AG04449 (cell line): ENCODE data around the gene GPR89A.

Experiments used
- CTCF ChIA-PET: fragments of 350-600 bp; formaldehyde crosslinking; extraction: SDS; loops from one replicate; lab custom pipeline; 2021; ENCODE audit warnings: antibody characterized with exemption; lab: Yijun Ruan, JAX
- POLR2A ChIA-PET: fragments of 400-600, 350-600 bp; formaldehyde crosslinking; extraction: SDS; loops from one replicate; lab custom pipeline; 2020; ENCODE audit warnings: antibody characterized with exemption, inconsistent platforms; lab: Yijun Ruan, JAX
- DNase-seq: peaks from one replicate; pipeline ENCODE4 v3.0.0-alpha.2; 2010; ENCODE audit warnings: low read depth, low spot score
- H3K4me3 ChIP-seq: 2 replicates; pipeline ENCODE4 v1.5.1; 2011; ENCODE audit warnings: low read depth, mild to moderate bottlenecking, control low read depth, low read length
- CTCF ChIP-seq: IDR thresholded peaks from one replicate; pipeline ENCODE4 v1.5.1; 2011; ENCODE audit warnings: mild to moderate bottlenecking, moderate library complexity, low read length, control low read depth, inconsistent platforms; ENCODE audit not compliant: insufficient read depth; ENCODE audit errors: missing control alignments

Gene GPR89A

GRCh38 chr1:145707183-145707867, 99.5 kb downstream of the GPR89A start, which contains the start of gene PDZK1:
Gene PDZK1, minus strand, starts transcription at chr1:145707368. Its CDS starts 19,347 bp downstream, at chr1:145688021.
- ChIA-PET POLR2A (no interaction called here), CTCF (interaction anchor here (2.5 to 3.2 kb wide), 2 partner anchors 9 to 13 kb away, joined by 10 to 33 read pairs; partner anchors contain the start of gene CD160)
- TF ChIP-seq CTCF = no peak

GRCh38 chr1:145708063-145708462, 100.3 kb downstream of the GPR89A start:
- no peak overlapping the region for H3K4me3 ChIP-seq
- ChIA-PET POLR2A (no interaction called here), CTCF (interaction anchor here (3.2 kb wide), 1 partner anchor 12 kb away, joined by 33 read pairs; the partner anchor contains the start of gene CD160)
- no peak for DNase-seq
- TF ChIP-seq CTCF = no peak

More at GRCh38 chr1:145707183-145707867, 99.5 kb downstream of the GPR89A start, which contains the start of gene PDZK1:
- DNase-seq = no peak
- no peak within 1 kb of the TSS for H3K4me3 ChIP-seq

GRCh38 chr1:145710291-145711027, 102.7 kb downstream of the GPR89A start:
- CTCF ChIA-PET = interaction anchor here (2.0 to 2.1 kb wide), 2 partner anchors 10 to 11 kb away, joined by 10 read pairs; no protein-coding TSS in a partner anchor
- H3K4me3 ChIP-seq = no peak overlapping the region
- POLR2A ChIA-PET = no interaction called here
- no peak for TF ChIP-seq CTCF
- no peak for DNase-seq

- ChIA-PET CTCF (interaction anchor here (2.0 to 2.1 kb wide), 2 partner anchors 9 to 11 kb away, joined by 10 read pairs; no protein-coding TSS in a partner anchor), POLR2A (no interaction called here)
- H3K4me3 ChIP-seq = no peak overlapping the region
- no peak for DNase-seq
- no peak for TF ChIP-seq CTCF
These were observed 103.4 kb downstream of the GPR89A start for GRCh38 chr1:145711213-145711651.

GRCh38 chr1:145714524-145715111, 106.8 kb downstream of the GPR89A start:
- no peak overlapping the region for H3K4me3 ChIP-seq
- CTCF ChIA-PET = interaction anchor here (0.8 to 1.5 kb wide), 2 partner anchors 9 to 15 kb away, joined by 3 to 4 read pairs; no protein-coding TSS in a partner anchor
- TF ChIP-seq CTCF = no peak
- POLR2A ChIA-PET = interaction anchor here (0.6 kb wide), 1 partner anchor 109 kb away, joined by 3 read pairs; the partner anchor contains the start of gene RNF115
- DNase-seq = no peak
